Brain microvascular endothelial cell (primary cell): ENCODE results near the gene DNAH17.

Experiments
- DNase-seq: peaks from one replicate; pipeline ENCODE4 v3.0.0-alpha.2; 2020
- H3K27ac ChIP-seq: fragments of 250-450 bp; sonication (Bioruptor Pico); 2 replicates; pipeline ENCODE4 v1.5.1; 2020; ENCODE audit warnings: mild to moderate bottlenecking, moderate library complexity
- H3K27me3 ChIP-seq: fragments of 250-450 bp; sonication (Bioruptor Pico); replicated peaks from 2 replicates; pipeline ENCODE4 v1.5.1; 2020; ENCODE audit warnings: mild to moderate bottlenecking
- H3K36me3 ChIP-seq: fragments of 250-450 bp; sonication (Bioruptor Pico); replicated peaks from 2 replicates; pipeline ENCODE4 v1.5.1; 2020; ENCODE audit warnings: mild to moderate bottlenecking
- H3K4me3 ChIP-seq: 2 replicates; pipeline ENCODE4 v1.5.1; 2011; ENCODE audit warnings: low read depth, mild to moderate bottlenecking, control low read depth, low read length, moderate library complexity
- in situ Hi-C: cut with HindIII; loops from 2 replicates; pipeline ENCODE4 v1.10.0; 2017; ENCODE audit warnings: low sequenced_read_pairs, low pct_ligation_motif_present
- TF ChIP-seq, protein P1 (sequence below): IDR thresholded peaks from 2 replicates; pipeline ENCODE4 v1.5.1; 2011; ENCODE audit warnings: low read depth, mild to moderate bottlenecking, moderate library complexity, low read length, control low read depth, inconsistent platforms; ENCODE audit errors: missing control alignments

Gene DNAH17

DNA sequence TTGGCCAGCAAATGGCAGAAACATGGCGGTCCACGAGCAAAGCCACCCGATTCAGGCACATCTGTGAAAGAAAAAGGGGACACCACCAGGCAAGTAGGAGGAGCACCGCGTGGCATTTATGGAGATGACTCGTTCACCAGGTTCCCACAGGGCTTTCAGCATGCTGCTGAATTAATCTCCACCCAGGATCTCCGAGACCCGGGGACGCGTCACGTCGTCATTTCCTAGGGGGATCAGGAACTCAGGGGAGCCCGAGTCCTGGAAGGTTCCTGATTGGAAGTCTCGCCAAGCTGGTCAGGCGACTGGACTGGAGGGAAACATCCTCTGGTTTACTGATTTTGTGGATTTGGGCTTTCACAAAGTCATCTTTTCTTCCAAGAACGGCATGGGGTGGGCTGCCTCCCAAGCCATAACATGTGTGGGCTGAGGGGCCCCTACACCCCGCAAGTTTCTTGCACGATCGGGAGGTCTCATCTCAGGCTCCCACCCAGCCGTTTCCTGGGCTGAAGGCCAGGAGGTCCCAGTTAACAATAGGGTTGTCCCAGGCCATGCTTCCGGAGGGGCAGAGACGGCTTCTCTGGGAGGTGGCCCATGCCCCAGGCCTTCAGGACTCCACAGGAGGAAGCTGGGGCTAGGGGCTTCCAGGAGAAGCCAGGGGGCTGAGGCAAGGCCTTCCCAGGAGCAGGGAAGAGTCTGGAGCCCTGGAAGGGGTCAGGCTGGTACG lies 645 bp downstream of the DNAH17 start:
- in situ Hi-C loops, result no loop called here
- TF ChIP-seq, protein P1, sequence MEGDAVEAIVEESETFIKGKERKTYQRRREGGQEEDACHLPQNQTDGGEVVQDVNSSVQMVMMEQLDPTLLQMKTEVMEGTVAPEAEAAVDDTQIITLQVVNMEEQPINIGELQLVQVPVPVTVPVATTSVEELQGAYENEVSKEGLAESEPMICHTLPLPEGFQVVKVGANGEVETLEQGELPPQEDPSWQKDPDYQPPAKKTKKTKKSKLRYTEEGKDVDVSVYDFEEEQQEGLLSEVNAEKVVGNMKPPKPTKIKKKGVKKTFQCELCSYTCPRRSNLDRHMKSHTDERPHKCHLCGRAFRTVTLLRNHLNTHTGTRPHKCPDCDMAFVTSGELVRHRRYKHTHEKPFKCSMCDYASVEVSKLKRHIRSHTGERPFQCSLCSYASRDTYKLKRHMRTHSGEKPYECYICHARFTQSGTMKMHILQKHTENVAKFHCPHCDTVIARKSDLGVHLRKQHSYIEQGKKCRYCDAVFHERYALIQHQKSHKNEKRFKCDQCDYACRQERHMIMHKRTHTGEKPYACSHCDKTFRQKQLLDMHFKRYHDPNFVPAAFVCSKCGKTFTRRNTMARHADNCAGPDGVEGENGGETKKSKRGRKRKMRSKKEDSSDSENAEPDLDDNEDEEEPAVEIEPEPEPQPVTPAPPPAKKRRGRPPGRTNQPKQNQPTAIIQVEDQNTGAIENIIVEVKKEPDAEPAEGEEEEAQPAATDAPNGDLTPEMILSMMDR, result no peak
- H3K27me3 ChIP-seq, result no peaks in the 10 kb centered on the region
- H3K27ac ChIP-seq, result no peak overlapping the region
- no peaks in the 10 kb centered on the region for H3K36me3 ChIP-seq
- H3K4me3 ChIP-seq, result no peak overlapping the region
- no peak for DNase-seq

GRCh38 chr17:78575899-78576298 lies 1.3 kb downstream of the DNAH17 start:
- H3K27me3 ChIP-seq, result no peaks in the 10 kb centered on the region
- TF ChIP-seq, protein P1, result no peak
- DNase-seq, result no peak
- H3K27ac ChIP-seq, result no peak overlapping the region
- H3K36me3 ChIP-seq, result no peaks in the 10 kb centered on the region
- H3K4me3 ChIP-seq, result no peak overlapping the region
- in situ Hi-C loops, result no loop called here

DNA sequence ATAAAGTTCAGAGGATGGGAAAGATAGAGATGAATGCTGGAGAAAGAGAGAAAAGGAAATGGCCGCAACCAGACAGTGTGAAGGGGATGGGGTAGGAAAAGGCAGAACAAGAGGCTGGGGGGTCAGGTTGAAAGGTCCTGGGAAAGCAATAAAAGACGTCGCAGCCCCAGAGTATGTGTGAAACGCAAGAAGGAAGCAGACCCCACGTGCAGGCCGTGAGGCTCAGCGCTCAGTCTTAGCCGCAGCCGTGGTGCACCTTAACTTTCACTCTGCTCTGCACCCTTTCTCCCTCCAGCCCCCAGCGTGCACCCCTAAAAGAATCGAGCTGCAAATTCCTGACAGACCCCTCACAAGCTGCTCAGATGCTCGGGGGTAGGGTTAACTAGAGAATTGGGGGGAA lies 1.9 kb downstream of the DNAH17 start:
- Histone ChIP-seq H3K27ac (no peak overlapping the region), H3K4me3 (no peak overlapping the region), H3K27me3 (no peaks in the 10 kb centered on the region), H3K36me3 (no peaks in the 10 kb centered on the region)
- in situ Hi-C loops, result no loop called here
- TF ChIP-seq, protein P1, result no peak
- DNase-seq, result no peak

DNA sequence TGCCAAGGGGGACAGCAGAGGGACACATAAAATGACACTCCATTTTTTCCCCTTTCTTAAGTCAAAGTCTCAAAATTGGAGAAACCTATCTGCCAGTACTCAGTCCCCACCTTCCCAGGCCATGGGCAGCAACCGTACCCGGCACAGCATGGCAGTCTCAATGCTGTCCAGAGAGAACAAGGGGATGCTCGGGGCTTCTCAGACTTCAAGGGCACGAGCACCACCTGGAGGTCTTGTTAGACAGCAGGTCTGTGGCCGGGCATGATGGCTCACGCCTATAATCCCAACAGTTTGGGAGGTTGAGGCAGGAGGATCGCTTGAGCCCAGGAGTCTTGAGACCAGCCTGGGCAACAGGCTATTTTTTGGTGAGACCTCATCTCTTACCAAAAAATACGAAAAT lies 3.2 kb downstream of the DNAH17 start:
- in situ Hi-C loops, result no loop called here
- Histone ChIP-seq H3K36me3 (no peaks in the 10 kb centered on the region), H3K4me3 (no peak overlapping the region), H3K27me3 (no peaks in the 10 kb centered on the region), H3K27ac (no peak overlapping the region)
- TF ChIP-seq, protein P1, result no peak
- no peak for DNase-seq

DNA sequence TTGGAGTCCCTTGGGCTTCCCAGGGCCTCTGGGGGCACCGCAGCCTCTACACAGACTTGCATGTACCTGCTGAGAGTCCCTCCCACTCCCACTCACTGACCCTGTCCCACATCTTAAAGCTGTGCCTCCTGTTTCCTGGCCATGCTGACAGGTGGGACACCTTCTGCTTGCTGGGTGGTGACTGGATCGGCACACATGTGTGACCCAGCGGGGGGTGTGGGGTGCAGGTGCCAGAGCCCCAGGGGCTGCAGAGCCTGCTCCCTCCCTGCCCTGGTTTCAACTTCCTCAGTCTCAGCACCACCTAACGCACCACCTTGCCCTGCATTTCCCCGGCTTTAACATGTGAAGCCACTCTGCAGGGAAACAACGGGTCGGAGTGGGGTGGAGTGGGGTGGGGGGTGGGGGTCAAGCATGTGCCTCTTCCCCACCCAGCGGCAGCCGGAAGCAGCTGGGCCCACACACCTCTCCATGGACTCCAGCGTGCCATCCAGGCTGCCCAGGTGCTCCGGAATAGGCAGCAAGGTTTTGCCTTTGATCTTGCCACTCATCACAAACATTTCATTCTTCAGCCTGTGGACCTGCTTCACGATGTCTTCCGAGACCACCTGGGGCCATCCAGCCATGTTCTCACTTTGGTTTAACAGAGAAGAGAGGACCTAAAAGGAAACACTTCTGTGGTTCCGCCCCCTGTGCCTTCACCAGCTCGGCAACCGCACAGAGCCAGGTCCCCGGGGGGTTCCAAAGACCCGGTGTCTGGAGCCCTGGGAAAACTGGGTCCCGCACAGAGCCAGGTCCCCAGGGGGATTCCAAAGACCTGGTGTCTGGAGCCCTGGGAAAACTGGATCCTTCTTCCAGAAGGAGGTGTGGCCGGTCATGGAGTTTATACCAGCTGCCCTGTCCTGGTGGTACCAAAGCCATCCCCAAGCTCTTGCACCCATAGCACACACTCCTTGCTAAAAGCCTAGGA lies 4.7 kb downstream of the DNAH17 start:
- Histone ChIP-seq H3K27me3 (no peaks in the 10 kb centered on the region), H3K36me3 (no peaks in the 10 kb centered on the region), H3K27ac (no peak overlapping the region), H3K4me3 (no peak overlapping the region)
- in situ Hi-C loops, result no loop called here
- TF ChIP-seq, protein P1, result no peak
- DNase-seq, result no peak
